GM18511 (cell line): ENCODE results near the gene PPIC.
"Not testable (repeated sequence)": the region's sequence is repeated elsewhere in the genome, so short reads cannot be mapped to it uniquely, and the experiment has no call there.

ENCODE experiments used
- ATAC-seq: cut with Tn5 transposase; IDR thresholded peaks from one replicate; pipeline ENCODE4 v1.9.1; 2021; ENCODE audit warnings: mild to moderate bottlenecking, moderate library complexity; ENCODE audit not compliant: unreplicated experiment

The PPIC gene

GRCh38 chr5:123012321-123012720 is 24.2 kb downstream of the PPIC start:
- ATAC-seq: no peak

GRCh38 chr5:123007754-123008153 is 28.8 kb downstream of the PPIC start:
- no peak for ATAC-seq

GRCh38 chr5:123007182-123007581 is 29.3 kb downstream of the PPIC start:
- no peak for ATAC-seq

DNA sequence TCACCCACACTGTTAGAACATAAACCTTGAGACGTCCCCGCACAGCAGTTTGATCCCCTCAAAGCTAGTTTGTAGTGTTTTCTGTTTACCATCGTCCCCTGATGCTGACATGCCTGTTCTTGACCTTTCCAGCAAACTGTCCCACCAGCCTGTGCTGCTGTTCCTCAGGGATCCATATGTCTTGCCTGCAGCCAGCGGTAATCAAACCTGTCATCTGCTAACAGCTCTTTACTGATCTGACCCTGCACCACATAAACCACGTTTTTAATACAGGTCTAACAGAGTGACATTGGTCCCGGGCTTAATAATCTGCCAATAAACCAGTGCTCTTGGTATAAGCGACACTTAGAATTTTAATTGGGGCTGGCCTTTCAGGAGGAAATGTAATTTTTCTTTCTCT is 34.7 kb downstream of the PPIC start:
- no peak for ATAC-seq

- no peak for ATAC-seq
Measured at GRCh38 chr5:123000731-123001130, 35.8 kb downstream of the PPIC start.

GRCh38 chr5:122999947-123000563 is 36.5 kb downstream of the PPIC start:
- peak; percentile 98 for ATAC-seq

GRCh38 chr5:122997294-122997693 is 39.2 kb downstream of the PPIC start:
- no peak for ATAC-seq

DNA sequence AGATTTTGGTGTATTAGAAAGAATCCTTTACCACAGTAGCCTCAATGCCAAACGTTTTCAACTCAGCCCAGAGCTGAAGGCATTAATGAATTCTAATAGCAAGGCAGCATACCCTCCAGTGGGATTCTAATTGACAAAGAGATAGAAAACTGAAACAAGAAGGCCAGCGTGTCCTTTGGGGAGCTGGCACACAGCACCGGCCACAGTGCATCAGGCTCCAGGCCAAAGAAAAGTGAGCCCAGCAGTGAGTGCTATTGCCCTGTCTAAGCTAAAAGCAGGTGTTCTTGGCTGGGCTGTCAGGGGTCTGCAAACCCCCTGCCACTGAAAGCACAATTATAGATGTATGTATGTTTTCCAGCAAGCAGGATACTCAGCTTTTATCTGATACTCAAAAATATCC is 40.4 kb downstream of the PPIC start:
- ATAC-seq: no peak

DNA sequence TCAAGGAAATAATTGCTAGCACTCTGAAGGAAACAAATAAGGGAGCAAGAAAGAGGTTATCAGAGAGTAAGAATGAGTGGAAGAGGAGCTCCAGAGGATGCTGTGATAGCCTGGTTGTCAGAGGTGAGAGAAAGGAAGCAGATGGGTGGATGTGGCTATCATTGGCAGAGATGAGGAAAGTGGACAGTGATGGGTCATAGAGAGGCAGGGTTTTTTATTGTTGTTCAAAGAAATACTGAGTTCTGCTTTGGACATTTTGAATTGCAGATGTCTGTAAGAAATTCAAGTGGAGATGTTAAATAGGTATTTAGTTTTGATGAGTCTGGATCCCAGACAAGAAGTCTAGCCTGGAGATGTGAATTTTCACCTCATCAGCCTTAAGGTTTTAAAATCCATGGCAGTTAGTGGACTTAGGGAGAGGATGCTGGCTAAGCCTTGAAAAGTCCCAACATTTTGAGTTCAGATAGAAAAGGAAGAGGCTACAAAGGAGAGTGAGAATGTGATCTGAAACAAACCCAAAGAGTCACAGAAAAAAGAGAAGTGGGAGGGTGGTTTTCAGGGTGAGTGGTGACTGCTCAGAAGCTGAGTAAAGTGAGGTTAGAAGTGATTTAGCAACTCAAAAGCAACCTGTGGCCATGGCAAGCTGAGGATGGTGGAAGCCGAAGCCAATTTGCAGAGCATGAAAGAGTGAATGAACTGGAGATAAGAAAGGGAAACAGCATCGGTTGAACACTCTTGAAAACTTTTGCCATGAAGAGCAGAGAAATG is 50.4 kb downstream of the PPIC start:
- peak; percentile 93 for ATAC-seq

- no peak for ATAC-seq
Measured at GRCh38 chr5:122985006-122985700, 51.4 kb downstream of the PPIC start.

GRCh38 chr5:122984425-122984824 is 52.1 kb downstream of the PPIC start:
- peak; percentile 48 for ATAC-seq

DNA sequence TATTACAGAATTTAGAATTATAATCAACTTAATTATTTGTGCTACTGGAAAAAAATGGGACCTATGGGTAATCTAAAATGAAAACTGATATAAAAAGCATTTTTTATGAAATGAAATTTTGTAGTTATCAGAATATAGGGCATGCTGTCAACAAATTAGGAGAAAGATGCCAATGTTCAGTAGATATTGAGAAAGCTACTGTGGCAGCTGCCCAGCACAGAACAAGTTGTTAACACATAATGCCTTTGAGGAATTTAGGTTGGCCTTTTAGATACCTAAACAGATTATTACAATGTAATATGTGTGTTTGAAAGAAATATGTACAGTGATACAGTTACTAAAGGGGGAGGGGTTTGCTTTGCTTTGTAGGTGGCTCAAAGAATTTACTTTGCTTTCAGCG is 54.1 kb downstream of the PPIC start:
- no peak for ATAC-seq

- ATAC-seq: no peak
Measured at GRCh38 chr5:122981846-122982245, 54.7 kb downstream of the PPIC start.

GRCh38 chr5:122978644-122979297 is 57.8 kb downstream of the PPIC start:
- ATAC-seq: no peak

DNA sequence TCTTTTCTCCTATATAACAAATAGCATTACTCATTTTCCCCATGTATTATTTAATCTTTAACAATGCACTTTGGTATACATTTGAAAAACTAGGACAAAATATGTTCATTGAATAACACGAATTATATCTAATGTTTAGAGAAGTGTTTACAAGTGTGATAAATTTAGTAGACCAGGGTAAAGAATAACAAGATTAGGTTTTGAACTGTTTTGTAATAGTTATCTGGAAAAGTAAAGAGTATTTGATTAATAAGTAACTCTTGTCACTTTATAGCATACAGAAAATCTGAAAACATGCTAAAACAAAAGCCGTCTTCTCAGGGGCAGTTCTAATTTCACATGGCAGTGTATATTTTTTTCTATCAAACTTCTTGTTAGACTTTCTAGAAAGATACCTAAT is 58.5 kb downstream of the PPIC start:
- ATAC-seq: no peak

DNA sequence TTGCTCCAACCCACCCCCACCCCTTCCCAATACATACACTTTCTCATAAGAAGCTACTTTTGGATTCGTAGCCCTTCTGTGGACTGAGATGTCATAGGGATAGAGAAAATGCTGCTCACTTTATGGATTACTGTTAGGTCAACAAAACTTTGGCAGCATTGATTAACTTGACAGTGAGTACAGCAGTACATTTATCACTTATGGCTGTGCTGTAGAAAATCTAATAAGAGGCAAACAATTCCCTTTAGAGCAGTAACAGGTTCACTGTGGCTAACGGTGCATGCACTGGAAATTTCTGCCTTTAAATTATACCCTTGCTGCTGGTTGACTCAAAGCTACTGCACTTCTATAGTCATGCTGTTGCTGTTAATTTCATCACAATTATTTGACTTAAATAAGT is 59.2 kb downstream of the PPIC start:
- ATAC-seq: no peak

GRCh38 chr5:122974251-122974650 is 62.3 kb downstream of the PPIC start:
- ATAC-seq: not testable (repeated sequence)

DNA sequence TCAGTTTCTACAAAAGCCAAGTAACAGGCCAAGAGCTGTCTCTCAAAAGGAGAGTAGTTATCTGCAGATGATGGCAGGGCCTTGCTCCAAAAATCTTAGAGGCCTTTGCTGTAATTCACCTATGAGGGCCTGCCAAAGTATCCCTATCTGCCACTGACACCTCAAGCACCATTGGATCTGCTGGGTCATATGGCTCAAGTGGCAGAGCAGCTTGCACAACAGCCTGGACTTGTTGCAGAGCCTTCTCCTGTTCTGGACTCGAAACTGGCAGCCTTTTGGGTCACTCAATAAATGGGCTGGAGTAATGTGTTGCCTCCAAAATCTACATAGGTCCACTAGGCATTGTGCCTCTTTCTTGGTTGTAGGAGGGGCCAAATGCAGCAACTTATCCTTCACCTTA is 62.8 kb downstream of the PPIC start:
- not testable (repeated sequence) for ATAC-seq
